ENCODE data around the gene MIGA2. TPM values are rescaled to one million over a fixed set of nuclear protein-coding genes. Genes with fewer than 3 reads are reported as not detected.

MIGA2 gene
- total and polyA plus RNA-seq, 9 of the 15 experiments (the other 6 are each of a cell fraction or from before 2014, with no cell fraction given) = 0.15 to 54.1 (median 18.0) TPM

DNA sequence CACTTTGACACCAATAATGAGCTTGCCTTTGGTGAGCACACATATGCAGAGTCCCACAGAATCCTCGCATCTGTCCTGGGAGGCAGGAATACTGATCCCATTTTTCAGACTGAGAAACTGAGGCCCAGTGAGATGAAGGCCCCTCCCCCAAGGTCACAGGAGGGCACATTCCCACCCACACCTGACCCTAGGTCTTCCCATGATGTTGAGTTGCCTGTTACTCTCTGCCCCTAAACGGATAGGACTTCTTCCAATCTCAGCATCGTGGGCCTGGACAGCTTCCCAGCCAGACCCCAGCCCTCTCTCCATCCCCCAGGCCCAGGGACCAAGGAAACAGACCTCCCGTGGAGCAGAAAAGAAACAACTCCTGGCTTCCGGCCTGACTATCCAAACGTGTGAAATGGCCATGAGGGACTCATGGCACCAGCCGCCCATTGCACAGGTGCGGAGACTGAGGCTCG is 9.2 kb upstream of the MIGA2 start (continued):
- TF ChIP-seq, protein P1, sequence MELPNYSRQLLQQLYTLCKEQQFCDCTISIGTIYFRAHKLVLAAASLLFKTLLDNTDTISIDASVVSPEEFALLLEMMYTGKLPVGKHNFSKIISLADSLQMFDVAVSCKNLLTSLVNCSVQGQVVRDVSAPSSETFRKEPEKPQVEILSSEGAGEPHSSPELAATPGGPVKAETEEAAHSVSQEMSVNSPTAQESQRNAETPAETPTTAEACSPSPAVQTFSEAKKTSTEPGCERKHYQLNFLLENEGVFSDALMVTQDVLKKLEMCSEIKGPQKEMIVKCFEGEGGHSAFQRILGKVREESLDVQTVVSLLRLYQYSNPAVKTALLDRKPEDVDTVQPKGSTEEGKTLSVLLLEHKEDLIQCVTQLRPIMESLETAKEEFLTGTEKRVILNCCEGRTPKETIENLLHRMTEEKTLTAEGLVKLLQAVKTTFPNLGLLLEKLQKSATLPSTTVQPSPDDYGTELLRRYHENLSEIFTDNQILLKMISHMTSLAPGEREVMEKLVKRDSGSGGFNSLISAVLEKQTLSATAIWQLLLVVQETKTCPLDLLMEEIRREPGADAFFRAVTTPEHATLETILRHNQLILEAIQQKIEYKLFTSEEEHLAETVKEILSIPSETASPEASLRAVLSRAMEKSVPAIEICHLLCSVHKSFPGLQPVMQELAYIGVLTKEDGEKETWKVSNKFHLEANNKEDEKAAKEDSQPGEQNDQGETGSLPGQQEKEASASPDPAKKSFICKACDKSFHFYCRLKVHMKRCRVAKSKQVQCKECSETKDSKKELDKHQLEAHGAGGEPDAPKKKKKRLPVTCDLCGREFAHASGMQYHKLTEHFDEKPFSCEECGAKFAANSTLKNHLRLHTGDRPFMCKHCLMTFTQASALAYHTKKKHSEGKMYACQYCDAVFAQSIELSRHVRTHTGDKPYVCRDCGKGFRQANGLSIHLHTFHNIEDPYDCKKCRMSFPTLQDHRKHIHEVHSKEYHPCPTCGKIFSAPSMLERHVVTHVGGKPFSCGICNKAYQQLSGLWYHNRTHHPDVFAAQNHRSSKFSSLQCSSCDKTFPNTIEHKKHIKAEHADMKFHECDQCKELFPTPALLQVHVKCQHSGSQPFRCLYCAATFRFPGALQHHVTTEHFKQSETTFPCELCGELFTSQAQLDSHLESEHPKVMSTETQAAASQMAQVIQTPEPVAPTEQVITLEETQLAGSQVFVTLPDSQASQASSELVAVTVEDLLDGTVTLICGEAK (IDR thresholded peaks at IDR 0.05) = no peak
- TF ChIP-seq, protein P1 (CRISPR knock-in tag; IDR thresholded peaks at IDR 0.05) = no peak
- TF ChIP-seq POLR2AphosphoS2 (IDR thresholded peaks at IDR 0.05; ENCODE audit: low read length) (no peak), ZNF644 (tag; IDR thresholded peaks at IDR 0.05; ENCODE audit: low read depth) (no peak), HDAC2 (IDR thresholded peaks at IDR 0.05) (peak; percentile 83), E2F6 (IDR thresholded peaks at IDR 0.05; ENCODE audit: borderline replicate concordance in 1 of 2, extremely low read depth in 1 of 2, insufficient read depth in 1 of 2, insufficient read length in 1 of 2, low read depth in 1 of 2, low read length in 1 of 2, poor library complexity in 1 of 2, severe bottlenecking in 1 of 2) (no peak), ZNF830 (CRISPR knock-in tag; IDR thresholded peaks at IDR 0.05) (no peak), ZC3H8 (IDR thresholded peaks at IDR 0.05) (no peak), SMARCA5 (IDR thresholded peaks at IDR 0.05) (peak; percentile 85), SAFB (IDR thresholded peaks at IDR 0.05; ENCODE audit: borderline replicate concordance, low read depth, low read length) (no peak), FOXM1 (IDR thresholded peaks at IDR 0.05; ENCODE audit: low read depth) (no peak), FOXM1 (CRISPR knock-in tag; IDR thresholded peaks at IDR 0.05; ENCODE audit: low read depth) (no peak), RBM25 (IDR thresholded peaks at IDR 0.05; ENCODE audit: low read depth, low read length, severe bottlenecking) (peak; percentile 88), NR2C2 (CRISPR knock-in tag; IDR thresholded peaks at IDR 0.05) (no peak), NR2C2 (tag; IDR thresholded peaks at IDR 0.05) (peak; percentile 45; the same call in 1 of the 2 replicates), PTBP1 (IDR thresholded peaks at IDR 0.05; ENCODE audit: low read depth, low read length) (peak; percentile 82), SP1 (CRISPR knock-in tag; IDR thresholded peaks at IDR 0.05) (peak; percentile 9), SLC30A9 (CRISPR knock-in tag; IDR thresholded peaks at IDR 0.05) (no peak)
- TF ChIP-seq, protein P2, sequence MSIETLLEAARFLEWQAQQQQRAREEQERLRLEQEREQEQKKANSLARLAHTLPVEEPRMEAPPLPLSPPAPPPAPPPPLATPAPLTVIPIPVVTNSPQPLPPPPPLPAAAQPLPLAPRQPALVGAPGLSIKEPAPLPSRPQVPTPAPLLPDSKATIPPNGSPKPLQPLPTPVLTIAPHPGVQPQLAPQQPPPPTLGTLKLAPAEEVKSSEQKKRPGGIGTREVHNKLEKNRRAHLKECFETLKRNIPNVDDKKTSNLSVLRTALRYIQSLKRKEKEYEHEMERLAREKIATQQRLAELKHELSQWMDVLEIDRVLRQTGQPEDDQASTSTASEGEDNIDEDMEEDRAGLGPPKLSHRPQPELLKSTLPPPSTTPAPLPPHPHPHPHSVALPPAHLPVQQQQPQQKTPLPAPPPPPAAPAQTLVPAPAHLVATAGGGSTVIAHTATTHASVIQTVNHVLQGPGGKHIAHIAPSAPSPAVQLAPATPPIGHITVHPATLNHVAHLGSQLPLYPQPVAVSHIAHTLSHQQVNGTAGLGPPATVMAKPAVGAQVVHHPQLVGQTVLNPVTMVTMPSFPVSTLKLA (conservative IDR thresholded peaks at IDR 0.05) = no peak; a peak in 1 of 4 replicates
